ENCODE results near the gene CPTP.

GRCh38 chr1:1312450-1313314 is 11.9 kb upstream of the CPTP start:
- TF ChIP-seq, protein P1, sequence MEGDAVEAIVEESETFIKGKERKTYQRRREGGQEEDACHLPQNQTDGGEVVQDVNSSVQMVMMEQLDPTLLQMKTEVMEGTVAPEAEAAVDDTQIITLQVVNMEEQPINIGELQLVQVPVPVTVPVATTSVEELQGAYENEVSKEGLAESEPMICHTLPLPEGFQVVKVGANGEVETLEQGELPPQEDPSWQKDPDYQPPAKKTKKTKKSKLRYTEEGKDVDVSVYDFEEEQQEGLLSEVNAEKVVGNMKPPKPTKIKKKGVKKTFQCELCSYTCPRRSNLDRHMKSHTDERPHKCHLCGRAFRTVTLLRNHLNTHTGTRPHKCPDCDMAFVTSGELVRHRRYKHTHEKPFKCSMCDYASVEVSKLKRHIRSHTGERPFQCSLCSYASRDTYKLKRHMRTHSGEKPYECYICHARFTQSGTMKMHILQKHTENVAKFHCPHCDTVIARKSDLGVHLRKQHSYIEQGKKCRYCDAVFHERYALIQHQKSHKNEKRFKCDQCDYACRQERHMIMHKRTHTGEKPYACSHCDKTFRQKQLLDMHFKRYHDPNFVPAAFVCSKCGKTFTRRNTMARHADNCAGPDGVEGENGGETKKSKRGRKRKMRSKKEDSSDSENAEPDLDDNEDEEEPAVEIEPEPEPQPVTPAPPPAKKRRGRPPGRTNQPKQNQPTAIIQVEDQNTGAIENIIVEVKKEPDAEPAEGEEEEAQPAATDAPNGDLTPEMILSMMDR (IDR thresholded peaks at IDR 0.05): no peak
- no peak for TF ChIP-seq POLR2A (IDR thresholded peaks at IDR 0.05)

All from Peyer's patch (tissue), 4 donors.